K562 (cell line): Measurements from ENCODE around the gene TMPRSS5.
A peak's percentile ranks its signal among the peaks of the same experiment; 100 is the strongest.

Experiments used
- KDM4B ChIP-seq, 2 experiments: fragments of 450-650 bp in 1 of 2; sonication (generic) in 1 of 2; IDR thresholded peaks; 2 replicates each; pipeline ENCODE4 v1.6.1; 2016 to 2017; ENCODE audit warnings: borderline replicate concordance in 2 of 2, antibody characterized with exemption in 1 of 2, low read depth in 1 of 2, mild to moderate bottlenecking in 1 of 2
- POLR3G ChIP-seq: IDR thresholded peaks from 2 replicates; pipeline ENCODE4 v1.6.1; 2011; ENCODE audit not compliant: insufficient read length, insufficient replicate concordance; ENCODE audit errors: extremely low read depth
- RBM25 ChIP-seq: fragments of 200-400 bp; formaldehyde crosslinking; IDR thresholded peaks from 2 replicates; pipeline ENCODE4 v1.6.1; 2018; ENCODE audit warnings: low read length, low read depth, moderate library complexity; ENCODE audit not compliant: severe bottlenecking
- ZFP1 ChIP-seq: fragments of 450-650 bp; formaldehyde crosslinking; IDR thresholded peaks from 2 replicates; pipeline ENCODE4 v1.4.0; 2020; ENCODE audit warnings: mild to moderate bottlenecking, mixed read lengths
- TF ChIP-seq, protein P1 (sequence below), 3 experiments: IDR thresholded peaks in 2 of 3; conservative IDR thresholded peaks in 1 of 3; 2 replicates each; pipeline ENCODE4 v1.5.1; 2011 to 2012; ENCODE audit warnings: low read length in 3 of 3, mild to moderate bottlenecking in 3 of 3, control low read depth in 2 of 3, improper control_type of control experiment in 1 of 3, inconsistent platforms in 1 of 3, low read depth in 1 of 3, mixed read lengths in 1 of 3, moderate library complexity in 1 of 3; ENCODE audit not compliant: insufficient read depth in 2 of 3
- TF ChIP-seq, protein P2 (sequence below): sonication (generic); formaldehyde crosslinking; IDR thresholded peaks from 2 replicates; pipeline ENCODE4 v1.8.0; 2023; ENCODE audit warnings: missing genetic modification reagents, mild to moderate bottlenecking, borderline replicate concordance

GRCh38 chr11:113689768-113690618 lies 16.1 kb downstream of the TMPRSS5 start:
- TF ChIP-seq ZFP1 (CRISPR knock-in tag) (no peak), RBM25 (no peak), POLR3G (no peak), KDM4B (IDR thresholded peaks at IDR 0.05; ENCODE audit: borderline replicate concordance in 2 of 2, low read depth in 1 of 2) (no peak)
- TF ChIP-seq, protein P1, sequence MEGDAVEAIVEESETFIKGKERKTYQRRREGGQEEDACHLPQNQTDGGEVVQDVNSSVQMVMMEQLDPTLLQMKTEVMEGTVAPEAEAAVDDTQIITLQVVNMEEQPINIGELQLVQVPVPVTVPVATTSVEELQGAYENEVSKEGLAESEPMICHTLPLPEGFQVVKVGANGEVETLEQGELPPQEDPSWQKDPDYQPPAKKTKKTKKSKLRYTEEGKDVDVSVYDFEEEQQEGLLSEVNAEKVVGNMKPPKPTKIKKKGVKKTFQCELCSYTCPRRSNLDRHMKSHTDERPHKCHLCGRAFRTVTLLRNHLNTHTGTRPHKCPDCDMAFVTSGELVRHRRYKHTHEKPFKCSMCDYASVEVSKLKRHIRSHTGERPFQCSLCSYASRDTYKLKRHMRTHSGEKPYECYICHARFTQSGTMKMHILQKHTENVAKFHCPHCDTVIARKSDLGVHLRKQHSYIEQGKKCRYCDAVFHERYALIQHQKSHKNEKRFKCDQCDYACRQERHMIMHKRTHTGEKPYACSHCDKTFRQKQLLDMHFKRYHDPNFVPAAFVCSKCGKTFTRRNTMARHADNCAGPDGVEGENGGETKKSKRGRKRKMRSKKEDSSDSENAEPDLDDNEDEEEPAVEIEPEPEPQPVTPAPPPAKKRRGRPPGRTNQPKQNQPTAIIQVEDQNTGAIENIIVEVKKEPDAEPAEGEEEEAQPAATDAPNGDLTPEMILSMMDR (IDR thresholded peaks at IDR 0.05 in 2 of 3, conservative IDR thresholded peaks at IDR 0.05 in 1 of 3; ENCODE audit: insufficient read depth in 2 of 3, low read depth in 1 of 3, low read length in 3 of 3) = peak; percentile 41 to 61 (median 49)
- TF ChIP-seq, protein P2, sequence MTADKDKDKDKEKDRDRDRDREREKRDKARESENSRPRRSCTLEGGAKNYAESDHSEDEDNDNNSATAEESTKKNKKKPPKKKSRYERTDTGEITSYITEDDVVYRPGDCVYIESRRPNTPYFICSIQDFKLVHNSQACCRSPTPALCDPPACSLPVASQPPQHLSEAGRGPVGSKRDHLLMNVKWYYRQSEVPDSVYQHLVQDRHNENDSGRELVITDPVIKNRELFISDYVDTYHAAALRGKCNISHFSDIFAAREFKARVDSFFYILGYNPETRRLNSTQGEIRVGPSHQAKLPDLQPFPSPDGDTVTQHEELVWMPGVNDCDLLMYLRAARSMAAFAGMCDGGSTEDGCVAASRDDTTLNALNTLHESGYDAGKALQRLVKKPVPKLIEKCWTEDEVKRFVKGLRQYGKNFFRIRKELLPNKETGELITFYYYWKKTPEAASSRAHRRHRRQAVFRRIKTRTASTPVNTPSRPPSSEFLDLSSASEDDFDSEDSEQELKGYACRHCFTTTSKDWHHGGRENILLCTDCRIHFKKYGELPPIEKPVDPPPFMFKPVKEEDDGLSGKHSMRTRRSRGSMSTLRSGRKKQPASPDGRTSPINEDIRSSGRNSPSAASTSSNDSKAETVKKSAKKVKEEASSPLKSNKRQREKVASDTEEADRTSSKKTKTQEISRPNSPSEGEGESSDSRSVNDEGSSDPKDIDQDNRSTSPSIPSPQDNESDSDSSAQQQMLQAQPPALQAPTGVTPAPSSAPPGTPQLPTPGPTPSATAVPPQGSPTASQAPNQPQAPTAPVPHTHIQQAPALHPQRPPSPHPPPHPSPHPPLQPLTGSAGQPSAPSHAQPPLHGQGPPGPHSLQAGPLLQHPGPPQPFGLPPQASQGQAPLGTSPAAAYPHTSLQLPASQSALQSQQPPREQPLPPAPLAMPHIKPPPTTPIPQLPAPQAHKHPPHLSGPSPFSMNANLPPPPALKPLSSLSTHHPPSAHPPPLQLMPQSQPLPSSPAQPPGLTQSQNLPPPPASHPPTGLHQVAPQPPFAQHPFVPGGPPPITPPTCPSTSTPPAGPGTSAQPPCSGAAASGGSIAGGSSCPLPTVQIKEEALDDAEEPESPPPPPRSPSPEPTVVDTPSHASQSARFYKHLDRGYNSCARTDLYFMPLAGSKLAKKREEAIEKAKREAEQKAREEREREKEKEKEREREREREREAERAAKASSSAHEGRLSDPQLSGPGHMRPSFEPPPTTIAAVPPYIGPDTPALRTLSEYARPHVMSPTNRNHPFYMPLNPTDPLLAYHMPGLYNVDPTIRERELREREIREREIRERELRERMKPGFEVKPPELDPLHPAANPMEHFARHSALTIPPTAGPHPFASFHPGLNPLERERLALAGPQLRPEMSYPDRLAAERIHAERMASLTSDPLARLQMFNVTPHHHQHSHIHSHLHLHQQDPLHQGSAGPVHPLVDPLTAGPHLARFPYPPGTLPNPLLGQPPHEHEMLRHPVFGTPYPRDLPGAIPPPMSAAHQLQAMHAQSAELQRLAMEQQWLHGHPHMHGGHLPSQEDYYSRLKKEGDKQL (CRISPR knock-in tag) = no peak
